GM20000 (cell line): Measurements from ENCODE around the gene ADAT3.

ENCODE experiments used
- DNase-seq: peaks from one replicate; pipeline ENCODE4 v3.0.0; 2012; ENCODE audit warnings: low spot score
- CTCF ChIP-seq: IDR thresholded peaks from 2 replicates; pipeline ENCODE4 v1.5.1; 2012; ENCODE audit warnings: mild to moderate bottlenecking, control low read depth; ENCODE audit errors: extremely low read depth, missing control alignments

The ADAT3 gene

GRCh38 chr19:1896508-1896907 lies 8.7 kb upstream of the ADAT3 start:
- TF ChIP-seq CTCF, result no peak
- DNase-seq, result no peak

- TF ChIP-seq CTCF, result no peak
- no peak for DNase-seq
Observed at GRCh38 chr19:1901940-1902404, 3.2 kb upstream of the ADAT3 start.

GRCh38 chr19:1902923-1903322 lies 2.3 kb upstream of the ADAT3 start:
- DNase-seq, result no peak
- TF ChIP-seq CTCF, result no peak

GRCh38 chr19:1904860-1905109 lies 414 bp upstream of the ADAT3 start:
- no peak for TF ChIP-seq CTCF
- no peak for DNase-seq

- TF ChIP-seq CTCF, result no peak
- no peak for DNase-seq
Observed at GRCh38 chr19:1905863-1906375, 720 bp downstream of the ADAT3 start.

GRCh38 chr19:1906985-1907562 lies 1.9 kb downstream of the ADAT3 start:
- no peak for TF ChIP-seq CTCF

GRCh38 chr19:1907563-1908363 lies 2.6 kb downstream of the ADAT3 start:
- no peak for DNase-seq
- no peak for TF ChIP-seq CTCF

More at GRCh38 chr19:1906985-1907562, 1.9 kb downstream of the ADAT3 start:
- no peak for DNase-seq
